ENCODE results near the gene MRPL42. TPM values are rescaled to one million over a fixed set of nuclear protein-coding genes. Genes with fewer than 3 reads are reported as not detected.

Gene MRPL42
- total and polyA plus RNA-seq, 2 experiments from 2014 or later = 195 to 269 TPM

GRCh38 chr12:93449277-93449676 is 18.0 kb upstream of the MRPL42 start (continued):
- TF ChIP-seq ZNF462 (CRISPR knock-in tag; IDR thresholded peaks at IDR 0.05) (no peak), CTCF (conservative IDR thresholded peaks at IDR 0.05; ENCODE audit: low read depth in 2 of 2) (no peak), EZH2 (IDR thresholded peaks at IDR 0.05; ENCODE audit: low read depth, unreplicated experiment) (no peak), ZNF114 (CRISPR knock-in tag; IDR thresholded peaks at IDR 0.05) (no peak), CREB1 (CRISPR knock-in tag; IDR thresholded peaks at IDR 0.05; ENCODE audit: low read depth) (no peak), JUNB (IDR thresholded peaks at IDR 0.05; ENCODE audit: unreplicated experiment) (no peak), STAT1 (IDR thresholded peaks at IDR 0.05; ENCODE audit: unreplicated experiment) (no peak), POLR2AphosphoS5 (IDR thresholded peaks at IDR 0.05; ENCODE audit: low read depth) (no peak), EZH2phosphoT487 (IDR thresholded peaks at IDR 0.05; ENCODE audit: unreplicated experiment) (no peak), ETS1 (IDR thresholded peaks at IDR 0.05) (no peak), NANOG (IDR thresholded peaks at IDR 0.05; ENCODE audit: borderline replicate concordance) (no peak), ZNF331 (CRISPR knock-in tag; IDR thresholded peaks at IDR 0.05; ENCODE audit: low read depth) (no peak)

All from GM23338 (cell line).